ENCODE measurements around the gene CCDC187. TPM values are rescaled to one million over a fixed set of nuclear protein-coding genes. Genes with fewer than 3 reads are reported as not detected.

The CCDC187 gene
- polyA plus RNA-seq, 1 donor from 2014 or later: 0.15 TPM

- Mint-ChIP-seq H3K4me1 (peaks cover 0 to 4% (median 0%) of the 10 kb centered on the region in 3 donors), H3K27me3 (peaks cover 10% of the 10 kb centered on the region), H3K4me3 (no peak overlapping the region), H3K9me3 (no peaks in the 10 kb centered on the region), H3K27ac (no peak overlapping the region), H3K36me3 (peaks cover 2% of the 10 kb centered on the region)
Measured at GRCh38 chr9:136295055-136295454, 8.8 kb downstream of the CCDC187 start.

DNA sequence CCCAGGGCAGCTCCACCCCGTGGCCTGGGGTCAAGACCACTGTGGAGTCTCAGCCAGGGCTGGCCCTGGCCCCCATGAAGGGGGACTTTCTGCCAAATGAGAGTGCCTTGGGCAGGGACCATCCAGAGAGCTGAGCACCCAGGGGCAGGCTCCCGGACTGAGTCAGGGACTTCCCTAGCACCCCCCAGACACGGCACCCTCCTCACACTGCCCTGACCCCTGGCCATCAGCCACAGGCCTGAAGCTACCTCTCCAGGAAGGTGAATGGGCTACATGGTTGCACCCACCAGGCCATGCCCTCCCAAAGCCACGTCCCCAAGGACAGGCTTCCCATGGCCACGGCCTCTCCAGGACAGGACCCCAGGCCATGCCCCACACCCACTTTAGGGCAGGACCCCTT, 9.5 kb downstream of the CCDC187 start:
- no peak overlapping the region for H3K27ac Mint-ChIP-seq
- no peaks in the 10 kb centered on the region for H3K9me3 Mint-ChIP-seq

DNA sequence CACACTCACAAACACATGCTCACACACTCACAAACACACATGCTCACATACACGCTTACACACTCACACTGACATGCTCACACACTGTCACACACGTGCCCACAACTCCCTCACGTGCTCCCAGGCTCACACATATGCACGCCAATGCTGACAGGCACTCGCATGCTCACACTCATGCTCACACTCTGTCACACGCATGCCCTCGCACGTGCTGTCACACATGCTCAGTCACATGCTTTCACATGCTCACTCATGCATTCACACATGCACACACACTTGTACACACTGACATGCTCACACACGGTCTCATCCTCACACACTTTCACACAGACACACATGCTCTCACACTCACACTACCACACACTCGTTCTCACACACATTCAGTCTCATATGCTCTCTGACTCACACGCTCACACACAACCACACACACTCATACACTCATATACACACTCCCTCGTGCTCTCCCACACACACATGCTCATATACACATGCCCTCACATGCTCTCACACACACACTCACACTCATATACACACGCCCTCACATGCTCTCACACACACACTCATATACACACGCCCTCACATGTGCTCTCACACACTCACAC, 10.3 kb downstream of the CCDC187 start:
- Mint-ChIP-seq H3K4me1 (peaks cover 0 to 4% (median 0%) of the 10 kb centered on the region in 3 donors), H3K4me3 (no peak overlapping the region), H3K27ac (no peak overlapping the region), H3K36me3 (peaks cover 2% of the 10 kb centered on the region), H3K27me3 (peaks cover 7% of the 10 kb centered on the region), H3K9me3 (no peaks in the 10 kb centered on the region)

More for the DNA sequence above, 9.5 kb downstream of the CCDC187 start:
- peaks cover 2% of the 10 kb centered on the region for H3K36me3 Mint-ChIP-seq
- no peak overlapping the region for H3K4me3 Mint-ChIP-seq
- H3K4me1 Mint-ChIP-seq: peaks cover 0 to 4% (median 0%) of the 10 kb centered on the region in 3 donors
- peaks cover 10% of the 10 kb centered on the region for H3K27me3 Mint-ChIP-seq

DNA sequence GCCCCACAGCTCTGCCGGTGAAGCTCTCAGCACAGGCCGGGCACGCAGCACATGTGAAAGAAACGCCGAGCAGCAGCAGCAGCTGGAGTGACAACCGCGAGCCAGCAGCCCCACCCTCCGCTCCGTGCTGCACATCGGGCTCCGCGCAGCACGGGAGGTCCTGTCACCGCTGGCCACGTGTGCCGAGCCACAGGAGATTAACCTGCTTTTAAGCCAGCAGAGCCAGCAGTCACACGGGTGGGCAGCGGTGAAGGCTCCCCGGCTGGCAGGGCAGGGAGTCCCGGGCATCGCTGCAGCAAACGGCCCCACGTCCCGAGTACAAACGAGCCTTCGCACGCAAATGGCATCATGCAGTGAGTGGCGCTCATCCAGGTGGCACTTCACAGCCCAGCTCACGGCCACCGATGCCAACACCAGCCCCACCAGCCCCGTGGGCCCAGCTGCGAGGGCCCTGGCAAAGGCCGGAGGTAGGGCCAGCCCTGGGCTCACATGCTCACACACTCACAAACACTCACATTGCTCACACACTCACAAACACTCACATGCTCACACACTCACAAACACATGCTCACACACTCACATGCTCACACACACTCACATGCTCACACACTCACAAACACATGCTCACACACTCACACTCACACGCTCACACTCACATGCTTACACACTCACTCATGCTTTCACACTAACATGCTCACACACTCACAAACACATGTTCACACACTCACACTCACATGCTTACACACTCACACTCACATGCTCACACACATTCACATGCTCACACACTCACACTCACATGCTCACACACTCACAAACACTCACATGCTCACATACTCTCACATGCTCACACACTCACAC, 11.1 kb downstream of the CCDC187 start:
- Mint-ChIP-seq H3K4me3 (no peak overlapping the region), H3K9me3 (no peaks in the 10 kb centered on the region), H3K4me1 (peaks cover 0 to 4% (median 0%) of the 10 kb centered on the region in 3 donors), H3K27me3 (peaks cover 4% of the 10 kb centered on the region), H3K36me3 (no peaks in the 10 kb centered on the region), H3K27ac (no peak overlapping the region)

- H3K4me3 Mint-ChIP-seq: no peak overlapping the region
- no peak overlapping the region for H3K27ac Mint-ChIP-seq
- H3K9me3 Mint-ChIP-seq: no peaks in the 10 kb centered on the region
- peaks cover 0 to under 1% (median 0%) of the 10 kb centered on the region in 3 donors for H3K4me1 Mint-ChIP-seq
- no peaks in the 10 kb centered on the region for H3K36me3 Mint-ChIP-seq
- H3K27me3 Mint-ChIP-seq: peaks cover 1% of the 10 kb centered on the region
Measured at GRCh38 chr9:136292026-136292538, 11.8 kb downstream of the CCDC187 start.

GRCh38 chr9:136291306-136292025, 12.4 kb downstream of the CCDC187 start:
- no peaks in the 10 kb centered on the region for H3K4me1 Mint-ChIP-seq
- no peak overlapping the region for H3K4me3 Mint-ChIP-seq
- no peaks in the 10 kb centered on the region for H3K36me3 Mint-ChIP-seq
- H3K27me3 Mint-ChIP-seq: peaks cover 1% of the 10 kb centered on the region
- H3K27ac Mint-ChIP-seq: no peak overlapping the region
- H3K9me3 Mint-ChIP-seq: no peaks in the 10 kb centered on the region

DNA sequence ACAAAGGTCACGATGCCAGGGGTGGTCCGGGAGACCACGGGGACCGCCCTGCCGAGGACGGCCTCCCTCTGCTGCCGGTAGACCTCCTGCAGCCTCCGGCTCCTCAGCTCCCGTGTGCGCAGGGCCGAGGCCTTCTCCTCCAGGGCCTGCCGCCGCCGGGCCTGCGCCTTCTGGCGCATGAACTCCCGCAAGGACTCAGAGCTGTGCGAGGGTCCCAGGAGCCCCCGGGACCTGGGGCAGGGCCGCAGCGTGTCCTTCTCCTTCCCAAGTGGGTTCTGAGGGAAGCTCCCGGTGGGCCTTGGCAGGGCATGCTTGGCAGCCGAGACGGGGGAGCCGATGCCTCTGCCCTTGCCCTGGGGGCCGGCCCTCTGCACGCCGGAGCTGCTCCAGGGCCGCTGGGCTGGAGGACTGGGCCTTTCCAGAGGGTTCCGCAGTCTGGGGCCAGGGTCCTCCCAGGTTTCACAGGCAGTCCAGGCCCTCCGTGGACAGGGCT, 13.3 kb downstream of the CCDC187 start:
- no peak overlapping the region for H3K4me3 Mint-ChIP-seq
- H3K4me1 Mint-ChIP-seq: no peaks in the 10 kb centered on the region
- H3K27ac Mint-ChIP-seq: no peak overlapping the region
- H3K27me3 Mint-ChIP-seq: peaks cover 1% of the 10 kb centered on the region
- H3K9me3 Mint-ChIP-seq: no peaks in the 10 kb centered on the region
- H3K36me3 Mint-ChIP-seq: no peaks in the 10 kb centered on the region

GRCh38 chr9:136289651-136290507, 14.0 kb downstream of the CCDC187 start:
- Mint-ChIP-seq H3K9me3 (no peaks in the 10 kb centered on the region), H3K36me3 (no peaks in the 10 kb centered on the region), H3K4me1 (no peaks in the 10 kb centered on the region), H3K27me3 (peaks cover 1% of the 10 kb centered on the region), H3K27ac (no peak overlapping the region), H3K4me3 (no peak overlapping the region)

GRCh38 chr9:136287960-136288753, 15.7 kb downstream of the CCDC187 start:
- H3K27me3 Mint-ChIP-seq: peaks cover 4% of the 10 kb centered on the region
- peaks cover 3 to 5% (median 4%) of the 10 kb centered on the region in 3 donors for H3K4me1 Mint-ChIP-seq
- H3K36me3 Mint-ChIP-seq: no peaks in the 10 kb centered on the region
- no peaks in the 10 kb centered on the region for H3K9me3 Mint-ChIP-seq
- no peak overlapping the region for H3K27ac Mint-ChIP-seq
- H3K4me3 Mint-ChIP-seq: no peak overlapping the region

DNA sequence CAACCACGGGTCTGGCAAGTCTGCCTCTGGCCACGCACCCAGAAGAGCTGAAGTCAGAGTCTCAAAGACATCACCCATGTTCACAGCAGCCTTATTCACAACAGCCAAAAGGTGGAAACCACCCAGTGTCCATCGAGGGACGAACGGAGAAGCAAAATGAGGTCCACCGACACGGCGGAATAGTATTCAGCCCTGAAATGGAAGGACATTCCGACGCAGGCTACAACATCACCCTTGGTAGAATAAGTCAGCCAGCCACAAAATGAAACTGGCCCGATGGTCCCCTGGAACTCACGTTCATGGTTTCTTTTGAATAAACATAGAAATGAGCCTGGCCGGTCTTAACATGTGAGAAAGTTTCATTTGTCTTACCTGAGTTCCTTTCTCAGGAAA, 16.9 kb downstream of the CCDC187 start:
- H3K27ac Mint-ChIP-seq: no peak overlapping the region
- no peaks in the 10 kb centered on the region for H3K36me3 Mint-ChIP-seq
- H3K27me3 Mint-ChIP-seq: peaks cover 5% of the 10 kb centered on the region
- H3K9me3 Mint-ChIP-seq: no peaks in the 10 kb centered on the region
- H3K4me1 Mint-ChIP-seq: peaks cover 3 to 9% (median 7%) of the 10 kb centered on the region in 3 donors
- no peak overlapping the region for H3K4me3 Mint-ChIP-seq

GRCh38 chr9:136286359-136286986, 17.4 kb downstream of the CCDC187 start:
- H3K9me3 Mint-ChIP-seq: no peaks in the 10 kb centered on the region
- H3K27me3 Mint-ChIP-seq: peaks cover 5% of the 10 kb centered on the region
- peaks cover 3 to 9% (median 7%) of the 10 kb centered on the region in 3 donors for H3K4me1 Mint-ChIP-seq
- H3K27ac Mint-ChIP-seq: no peak overlapping the region
- no peak overlapping the region for H3K4me3 Mint-ChIP-seq
- no peaks in the 10 kb centered on the region for H3K36me3 Mint-ChIP-seq

DNA sequence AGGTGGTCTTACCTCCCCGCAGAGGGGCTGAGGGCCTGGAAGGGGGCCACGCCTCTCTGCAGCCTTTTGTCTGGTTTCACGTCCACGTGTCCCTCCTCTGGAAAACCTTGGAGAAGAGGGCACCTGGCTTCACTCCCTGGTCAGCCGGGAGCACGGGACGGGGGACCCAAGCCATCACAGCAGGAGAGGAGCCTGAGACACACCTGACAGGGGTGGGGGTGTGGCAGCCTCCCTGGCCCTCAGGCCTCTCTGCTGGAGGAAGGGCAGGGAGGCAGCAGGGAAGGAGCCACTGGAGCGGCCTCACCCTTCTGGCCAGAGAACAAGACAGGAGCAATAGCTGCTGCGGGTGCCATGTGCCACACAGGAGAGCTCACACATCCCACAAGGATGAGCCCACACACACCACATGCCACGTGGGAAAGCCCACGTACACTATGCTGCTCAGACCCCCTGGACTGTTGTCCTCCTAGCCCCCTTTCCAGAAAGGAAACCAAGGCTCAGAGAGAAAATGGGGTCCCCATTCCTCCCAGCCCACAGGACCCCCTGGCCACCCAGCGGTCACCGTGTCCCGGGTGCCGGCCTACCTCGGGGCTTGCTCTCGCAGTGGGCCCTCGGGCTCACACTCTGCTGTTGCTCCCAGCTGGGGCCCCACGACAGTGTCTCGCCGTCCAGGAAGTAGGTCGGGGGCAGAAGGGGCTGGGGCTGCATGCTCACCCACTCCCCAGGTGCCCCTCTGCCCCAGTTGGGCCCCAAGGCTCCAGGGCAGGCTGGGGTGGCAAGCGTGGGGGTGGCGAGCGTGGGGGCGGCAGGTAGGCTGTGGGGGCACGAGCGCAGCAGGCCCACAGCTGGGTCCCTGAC, 18.2 kb downstream of the CCDC187 start:
- Mint-ChIP-seq H3K4me1 (peaks cover 3 to 9% (median 7%) of the 10 kb centered on the region in 3 donors), H3K36me3 (no peaks in the 10 kb centered on the region), H3K9me3 (no peaks in the 10 kb centered on the region), H3K4me3 (no peak overlapping the region), H3K27ac (no peak overlapping the region), H3K27me3 (peaks cover 5% of the 10 kb centered on the region)
